Measurements from ENCODE around the gene RNU2-1.

DNA sequence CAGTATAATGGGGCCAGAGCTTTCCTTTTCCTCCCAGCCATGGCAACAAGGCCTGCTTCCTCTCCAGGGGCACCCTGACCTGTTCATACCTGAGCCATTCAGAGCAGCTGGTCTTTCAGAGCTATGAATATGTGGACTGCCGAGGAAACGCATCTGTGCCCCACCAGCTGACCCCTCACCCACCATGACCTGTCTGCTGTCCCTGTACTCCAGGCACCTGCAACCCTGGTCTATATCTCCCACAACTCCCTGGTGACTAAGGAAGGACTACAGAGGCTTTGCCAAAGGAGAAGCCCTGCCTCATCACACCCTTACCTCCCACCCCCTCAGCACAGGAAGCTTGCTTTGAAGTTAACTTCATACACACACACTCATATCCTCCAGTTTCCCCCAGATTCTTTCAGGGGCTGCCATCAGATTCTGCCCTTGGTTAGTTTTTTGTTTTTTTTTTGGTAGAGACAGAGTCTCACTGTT is 16.1 kb downstream of the RNU2-1 start:
- TF ChIP-seq, protein P1, sequence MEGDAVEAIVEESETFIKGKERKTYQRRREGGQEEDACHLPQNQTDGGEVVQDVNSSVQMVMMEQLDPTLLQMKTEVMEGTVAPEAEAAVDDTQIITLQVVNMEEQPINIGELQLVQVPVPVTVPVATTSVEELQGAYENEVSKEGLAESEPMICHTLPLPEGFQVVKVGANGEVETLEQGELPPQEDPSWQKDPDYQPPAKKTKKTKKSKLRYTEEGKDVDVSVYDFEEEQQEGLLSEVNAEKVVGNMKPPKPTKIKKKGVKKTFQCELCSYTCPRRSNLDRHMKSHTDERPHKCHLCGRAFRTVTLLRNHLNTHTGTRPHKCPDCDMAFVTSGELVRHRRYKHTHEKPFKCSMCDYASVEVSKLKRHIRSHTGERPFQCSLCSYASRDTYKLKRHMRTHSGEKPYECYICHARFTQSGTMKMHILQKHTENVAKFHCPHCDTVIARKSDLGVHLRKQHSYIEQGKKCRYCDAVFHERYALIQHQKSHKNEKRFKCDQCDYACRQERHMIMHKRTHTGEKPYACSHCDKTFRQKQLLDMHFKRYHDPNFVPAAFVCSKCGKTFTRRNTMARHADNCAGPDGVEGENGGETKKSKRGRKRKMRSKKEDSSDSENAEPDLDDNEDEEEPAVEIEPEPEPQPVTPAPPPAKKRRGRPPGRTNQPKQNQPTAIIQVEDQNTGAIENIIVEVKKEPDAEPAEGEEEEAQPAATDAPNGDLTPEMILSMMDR (IDR thresholded peaks at IDR 0.05; ENCODE audit: poor library complexity, severe bottlenecking) = no peak
- no peak for TF ChIP-seq RAD21 (conservative IDR thresholded peaks at IDR 0.05)
- no peak for TF ChIP-seq TAF1 (IDR thresholded peaks at IDR 0.05; ENCODE audit: low read depth)
- no peak for TF ChIP-seq POLR2AphosphoS5 (IDR thresholded peaks at IDR 0.05)
- TF ChIP-seq EZH2 (IDR thresholded peaks at IDR 0.05; ENCODE audit: borderline replicate concordance, insufficient read depth, low read length, poor library complexity, severe bottlenecking) = no peak
- TF ChIP-seq, protein P2, sequence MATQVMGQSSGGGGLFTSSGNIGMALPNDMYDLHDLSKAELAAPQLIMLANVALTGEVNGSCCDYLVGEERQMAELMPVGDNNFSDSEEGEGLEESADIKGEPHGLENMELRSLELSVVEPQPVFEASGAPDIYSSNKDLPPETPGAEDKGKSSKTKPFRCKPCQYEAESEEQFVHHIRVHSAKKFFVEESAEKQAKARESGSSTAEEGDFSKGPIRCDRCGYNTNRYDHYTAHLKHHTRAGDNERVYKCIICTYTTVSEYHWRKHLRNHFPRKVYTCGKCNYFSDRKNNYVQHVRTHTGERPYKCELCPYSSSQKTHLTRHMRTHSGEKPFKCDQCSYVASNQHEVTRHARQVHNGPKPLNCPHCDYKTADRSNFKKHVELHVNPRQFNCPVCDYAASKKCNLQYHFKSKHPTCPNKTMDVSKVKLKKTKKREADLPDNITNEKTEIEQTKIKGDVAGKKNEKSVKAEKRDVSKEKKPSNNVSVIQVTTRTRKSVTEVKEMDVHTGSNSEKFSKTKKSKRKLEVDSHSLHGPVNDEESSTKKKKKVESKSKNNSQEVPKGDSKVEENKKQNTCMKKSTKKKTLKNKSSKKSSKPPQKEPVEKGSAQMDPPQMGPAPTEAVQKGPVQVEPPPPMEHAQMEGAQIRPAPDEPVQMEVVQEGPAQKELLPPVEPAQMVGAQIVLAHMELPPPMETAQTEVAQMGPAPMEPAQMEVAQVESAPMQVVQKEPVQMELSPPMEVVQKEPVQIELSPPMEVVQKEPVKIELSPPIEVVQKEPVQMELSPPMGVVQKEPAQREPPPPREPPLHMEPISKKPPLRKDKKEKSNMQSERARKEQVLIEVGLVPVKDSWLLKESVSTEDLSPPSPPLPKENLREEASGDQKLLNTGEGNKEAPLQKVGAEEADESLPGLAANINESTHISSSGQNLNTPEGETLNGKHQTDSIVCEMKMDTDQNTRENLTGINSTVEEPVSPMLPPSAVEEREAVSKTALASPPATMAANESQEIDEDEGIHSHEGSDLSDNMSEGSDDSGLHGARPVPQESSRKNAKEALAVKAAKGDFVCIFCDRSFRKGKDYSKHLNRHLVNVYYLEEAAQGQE (IDR thresholded peaks at IDR 0.05; ENCODE audit: borderline replicate concordance) = no peak
- no peak for TF ChIP-seq EP300 (conservative IDR thresholded peaks at IDR 0.05; ENCODE audit: poor library complexity, severe bottlenecking)
- TF ChIP-seq MXI1 (conservative IDR thresholded peaks at IDR 0.05; ENCODE audit: poor library complexity, severe bottlenecking) = no peak
- TF ChIP-seq SMC3 (conservative IDR thresholded peaks at IDR 0.05; ENCODE audit: poor library complexity) = no peak

All from neural cell (in vitro differentiated cells).